Endothelial cell of umbilical vein (primary cell): ENCODE measurements around the gene PRLR. TPM values are rescaled to one million over a fixed set of nuclear protein-coding genes. Genes with fewer than 3 reads are reported as not detected.

Source experiments
- BruUV-seq: library from RNA; stranded (reverse); fragments of 400-500 nt; replicated peaks from 2 replicates; lab custom pipeline; 2021; lab: Mats Ljungman, UMichigan
- CTCF ChIA-PET: fragments of 300-600, 350-600 bp; sonication (Branson Sonifier 250); formaldehyde crosslinking; loops from one replicate; lab custom pipeline; 2021; ENCODE audit warnings: antibody characterized with exemption, inconsistent platforms; lab: Charles Lee
- POLR2A ChIA-PET: fragments of 300-600, 350-600 bp; sonication (Branson Sonifier 250); formaldehyde crosslinking; loops from one replicate; lab custom pipeline; 2021; ENCODE audit warnings: antibody characterized with exemption, inconsistent platforms; lab: Charles Lee
- DNase-seq: peaks from one replicate; pipeline ENCODE4 v3.0.0-alpha.2; 2011; ENCODE audit warnings: low read depth, low spot score
- FAIRE-seq: peaks from 2 replicates; lab custom pipeline; 2011; peaks lifted over from hg19 to GRCh38; lab: Jason Lieb, UNC
- H2AFZ ChIP-seq: 2 replicates; pipeline ENCODE4 v1.6.0; 2012; ENCODE audit warnings: low read depth, low read length, control low read depth, inconsistent platforms
- H3K27ac ChIP-seq: 2 replicates; pipeline ENCODE4 v1.5.1; 2011; ENCODE audit warnings: low read depth, mild to moderate bottlenecking, control low read depth, low read length, moderate library complexity; ENCODE audit not compliant: insufficient read depth
- H3K27me3 ChIP-seq, 2 experiments: 2 replicates each; pipeline versions ENCODE4 v1.6.0 to v1.6.1; 2011; ENCODE audit warnings: low read length in 2 of 2, mixed read lengths in 1 of 2; ENCODE audit not compliant: control insufficient read depth in 2 of 2, insufficient read depth in 2 of 2
- H3K36me3 ChIP-seq, 2 experiments: 2 replicates in 1 of 2; 3 replicates in 1 of 2; pipeline ENCODE4 v1.5.1; 2011; ENCODE audit warnings: low read length in 2 of 2, mild to moderate bottlenecking in 1 of 2, moderate library complexity in 1 of 2; ENCODE audit not compliant: control insufficient read depth in 2 of 2, insufficient read depth in 2 of 2; ENCODE audit errors: extremely low read depth in 1 of 2
- H3K4me1 ChIP-seq: 3 replicates; pipeline ENCODE4 v1.5.1; 2011; ENCODE audit warnings: mild to moderate bottlenecking, low read length; ENCODE audit not compliant: control insufficient read depth, insufficient read depth; ENCODE audit errors: extremely low read depth
- H3K4me2 ChIP-seq: 2 replicates; pipeline ENCODE4 v1.6.1; 2011; ENCODE audit warnings: low read length, control low read depth, mixed read lengths; ENCODE audit not compliant: insufficient read depth
- H3K4me3 ChIP-seq, 3 experiments: fragments of 200-600 bp in 1 of 3; sonication (generic), shearing (Covaris generic) in 1 of 3; replicated peaks in 1 of 3; 2 replicates each; pipeline ENCODE4 v1.5.1; 2011 to 2016; ENCODE audit warnings: control low read depth in 3 of 3, low read length in 3 of 3, mild to moderate bottlenecking in 2 of 3, inconsistent platforms in 1 of 3, low read depth in 1 of 3, moderate library complexity in 1 of 3; ENCODE audit not compliant: insufficient read depth in 1 of 3
- H3K79me2 ChIP-seq: 2 replicates; pipeline ENCODE4 v1.6.0; 2012; ENCODE audit warnings: low read length, inconsistent platforms; ENCODE audit not compliant: control insufficient read depth, insufficient read depth
- H3K9ac ChIP-seq: replicated peaks from 2 replicates; pipeline ENCODE3; 2011; ENCODE audit warnings: low read length, control low read depth; ENCODE audit not compliant: insufficient read depth; ENCODE audit errors: extremely low read depth
- H3K9me1 ChIP-seq: replicated peaks from 3 replicates; pipeline ENCODE4 v1.6.0; 2011; ENCODE audit warnings: mild to moderate bottlenecking, low read length; ENCODE audit not compliant: control insufficient read depth, insufficient read depth; ENCODE audit errors: extremely low read depth
- H3K9me3 ChIP-seq: replicated peaks from 2 replicates; pipeline ENCODE4 v1.5.1; 2012; ENCODE audit warnings: low read length, inconsistent platforms; ENCODE audit not compliant: control insufficient read depth, insufficient read depth
- H4K20me1 ChIP-seq: replicated peaks from 2 replicates; pipeline ENCODE3; 2011; ENCODE audit warnings: mild to moderate bottlenecking, low read length; ENCODE audit not compliant: control insufficient read depth, insufficient read depth; ENCODE audit errors: extremely low read depth
- EZH2 ChIP-seq: IDR thresholded peaks from 2 replicates; pipeline ENCODE4 v1.6.1; 2012; ENCODE audit warnings: borderline replicate concordance, low read depth, mild to moderate bottlenecking, moderate library complexity, low read length, inconsistent platforms; ENCODE audit not compliant: severe bottlenecking
- FOS ChIP-seq: IDR thresholded peaks from 2 replicates; pipeline ENCODE4 v1.6.1; 2011; ENCODE audit warnings: mild to moderate bottlenecking, low read length, moderate library complexity, borderline replicate concordance; ENCODE audit not compliant: insufficient read depth
- GATA2 ChIP-seq: IDR thresholded peaks from 2 replicates; pipeline ENCODE4 v1.7.0; 2011; ENCODE audit warnings: low read depth, mild to moderate bottlenecking, moderate library complexity, mixed read lengths, low read length; ENCODE audit not compliant: insufficient read length, insufficient read depth
- JUN ChIP-seq: IDR thresholded peaks from 2 replicates; pipeline ENCODE4 v1.6.1; 2011; ENCODE audit warnings: borderline replicate concordance, low read depth; ENCODE audit not compliant: insufficient read length, insufficient read depth
- MYC ChIP-seq: IDR thresholded peaks from one replicate; pipeline ENCODE4 v1.6.1; 2011; ENCODE audit warnings: mild to moderate bottlenecking, low read depth, low read length
- POLR2A ChIP-seq: IDR thresholded peaks from 2 replicates; pipeline ENCODE4 v1.6.1; 2012; ENCODE audit warnings: low read depth, mild to moderate bottlenecking, control low read depth, low read length
- POLR2AphosphoS5 ChIP-seq: IDR thresholded peaks from 2 replicates; pipeline ENCODE4 v1.6.1; 2012; ENCODE audit warnings: low read depth, mild to moderate bottlenecking, control low read depth, low read length, moderate library complexity; ENCODE audit not compliant: insufficient read depth
- dilution Hi-C: fragments of 300-500 bp; cut with MboI; formaldehyde crosslinking; loops from one replicate; pipeline ENCODE4 v1.15.0; 2019; ENCODE audit warnings: low sequenced_read_pairs; ENCODE audit not compliant: extremely low pct_ligation_motif_present
- intact Hi-C: fragments of 100-400 bp; cut with micrococcal nuclease; formaldehyde crosslinking; loops from one replicate; pipeline ENCODE4 v1.10.0; 2022
- polyA plus RNA-seq, 4 experiments: library from polyadenylated mRNA; depleted of rRNA in 3 of 4; stranded (reverse) in 3 of 4; unstranded in 1 of 4; fragments of >200 nt; gene quantifications; 2 replicates each; pipeline versions ENCODE4 v1.2.1 to v1.2.3, GENCODE V29; 2011 to 2012; ENCODE audit warnings: missing spikeins in 1 of 4
- total RNA-seq: library from RNA; stranded (reverse); gene quantifications from 2 replicates; pipeline ENCODE4 v1.2.3, GENCODE V29; 2021
- TF ChIP-seq, protein P1 (sequence below), 2 donors: IDR thresholded peaks; 1 replicate in 1 of 2; 2 replicates in 1 of 2; pipeline ENCODE4 v1.5.1; 2011; ENCODE audit warnings: low read length in 2 of 2, mild to moderate bottlenecking in 2 of 2, moderate library complexity in 2 of 2, control low read depth in 1 of 2, inconsistent platforms in 1 of 2, low read depth in 1 of 2; ENCODE audit not compliant: insufficient read depth in 1 of 2; ENCODE audit errors: extremely low read depth in 1 of 2
- TF ChIP-seq, protein P2 (sequence below): IDR thresholded peaks from 2 replicates; pipeline ENCODE4 v1.6.1; 2011; ENCODE audit not compliant: insufficient read depth, insufficient read length

The PRLR gene
- total and polyA plus RNA-seq, 2 donors (not counting 3 experiments of a cell fraction or from before 2014, with no cell fraction given) = not detected

DNA sequence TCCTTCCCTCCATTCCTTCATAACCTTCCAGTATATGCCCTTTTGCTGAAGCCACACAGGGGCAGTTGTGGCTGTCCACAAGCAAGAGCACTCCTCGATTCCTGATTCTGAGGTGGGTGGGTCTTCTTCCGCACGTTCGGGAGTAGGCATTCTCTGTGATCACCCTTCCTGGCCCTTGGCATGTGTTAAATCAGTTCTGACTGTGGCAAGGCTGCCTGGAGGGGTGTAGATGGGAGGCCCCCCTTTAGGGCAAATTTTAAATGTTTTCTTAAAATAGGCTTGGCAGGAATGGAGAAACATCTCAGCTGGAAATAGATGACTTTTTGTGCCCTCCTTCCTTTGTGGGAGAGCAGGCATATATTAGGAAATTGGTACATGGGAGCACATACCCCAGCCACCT lies 185.6 kb downstream of the PRLR start:
- ChIA-PET POLR2A (no interaction called here), CTCF (no interaction called here)
- Histone ChIP-seq H3K79me2 (no peaks in the 10 kb centered on the region), H3K27me3 (peaks cover 2 to 3% of the 10 kb centered on the region in 2 experiments), H3K9me3 (no peaks in the 10 kb centered on the region), H3K4me3 (no peak overlapping the region), H3K27ac (no peak overlapping the region), H4K20me1 (no peaks in the 10 kb centered on the region), H3K4me2 (no peak overlapping the region), H3K9me1 (no peaks in the 10 kb centered on the region), H3K9ac (no peak overlapping the region), H2AFZ (no peak overlapping the region), H3K4me1 (no peaks in the 10 kb centered on the region), H3K36me3 (no peaks in the 10 kb centered on the region)
- no TSS peak for BruUV-seq
- DNase-seq (no peak), FAIRE-seq (no peak)
- TF ChIP-seq MYC (no peak), GATA2 (no peak), FOS (no peak), JUN (no peak), EZH2 (no peak), POLR2A (no peak), POLR2AphosphoS5 (no peak)
- TF ChIP-seq, protein P1, sequence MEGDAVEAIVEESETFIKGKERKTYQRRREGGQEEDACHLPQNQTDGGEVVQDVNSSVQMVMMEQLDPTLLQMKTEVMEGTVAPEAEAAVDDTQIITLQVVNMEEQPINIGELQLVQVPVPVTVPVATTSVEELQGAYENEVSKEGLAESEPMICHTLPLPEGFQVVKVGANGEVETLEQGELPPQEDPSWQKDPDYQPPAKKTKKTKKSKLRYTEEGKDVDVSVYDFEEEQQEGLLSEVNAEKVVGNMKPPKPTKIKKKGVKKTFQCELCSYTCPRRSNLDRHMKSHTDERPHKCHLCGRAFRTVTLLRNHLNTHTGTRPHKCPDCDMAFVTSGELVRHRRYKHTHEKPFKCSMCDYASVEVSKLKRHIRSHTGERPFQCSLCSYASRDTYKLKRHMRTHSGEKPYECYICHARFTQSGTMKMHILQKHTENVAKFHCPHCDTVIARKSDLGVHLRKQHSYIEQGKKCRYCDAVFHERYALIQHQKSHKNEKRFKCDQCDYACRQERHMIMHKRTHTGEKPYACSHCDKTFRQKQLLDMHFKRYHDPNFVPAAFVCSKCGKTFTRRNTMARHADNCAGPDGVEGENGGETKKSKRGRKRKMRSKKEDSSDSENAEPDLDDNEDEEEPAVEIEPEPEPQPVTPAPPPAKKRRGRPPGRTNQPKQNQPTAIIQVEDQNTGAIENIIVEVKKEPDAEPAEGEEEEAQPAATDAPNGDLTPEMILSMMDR (IDR thresholded peaks at IDR 0.05; ENCODE audit: extremely low read depth in 1 of 2, insufficient read depth in 1 of 2, low read depth in 1 of 2, low read length in 2 of 2) = no peak
- TF ChIP-seq, protein P2, sequence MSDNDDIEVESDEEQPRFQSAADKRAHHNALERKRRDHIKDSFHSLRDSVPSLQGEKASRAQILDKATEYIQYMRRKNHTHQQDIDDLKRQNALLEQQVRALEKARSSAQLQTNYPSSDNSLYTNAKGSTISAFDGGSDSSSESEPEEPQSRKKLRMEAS = no peak
- dilution Hi-C loops = no loop called here
- intact Hi-C loops = no loop called here
